ENCODE measurements around the gene ZHX3.

The ZHX3 gene

DNA sequence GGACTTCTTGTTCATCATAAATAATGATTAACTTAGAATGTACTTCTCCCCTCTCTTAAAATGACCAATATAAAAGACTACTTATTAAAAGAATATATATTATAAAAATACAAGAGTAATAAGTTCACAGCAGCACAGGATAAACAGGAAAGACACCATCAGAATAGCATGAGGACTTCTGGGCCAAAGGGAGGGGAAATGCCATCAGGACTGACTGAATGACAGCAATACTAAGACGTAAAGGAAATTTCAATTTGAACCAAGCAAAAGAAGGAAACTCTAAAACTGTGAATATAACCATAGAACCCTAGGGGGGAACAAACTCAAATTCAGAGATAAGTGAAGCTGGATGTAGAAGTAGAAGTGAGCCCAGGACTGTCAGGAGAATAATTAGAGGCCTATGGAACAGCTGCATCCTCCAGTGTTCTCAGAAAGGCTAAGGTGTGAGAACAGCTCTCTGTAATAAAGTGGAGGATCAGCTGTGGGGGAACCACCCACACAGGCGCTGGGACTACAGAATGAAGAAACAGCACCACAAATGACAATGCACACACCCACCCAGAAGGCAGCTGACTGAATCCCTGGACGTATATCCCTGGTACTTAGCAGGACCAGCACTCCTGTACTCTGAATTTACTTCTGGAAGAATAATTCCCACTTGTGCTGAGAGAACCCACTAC lies 37.8 kb downstream of the ZHX3 start:
- DNase-seq (ENCODE audit: low spot score): no peak
- TF ChIP-seq, protein P1, sequence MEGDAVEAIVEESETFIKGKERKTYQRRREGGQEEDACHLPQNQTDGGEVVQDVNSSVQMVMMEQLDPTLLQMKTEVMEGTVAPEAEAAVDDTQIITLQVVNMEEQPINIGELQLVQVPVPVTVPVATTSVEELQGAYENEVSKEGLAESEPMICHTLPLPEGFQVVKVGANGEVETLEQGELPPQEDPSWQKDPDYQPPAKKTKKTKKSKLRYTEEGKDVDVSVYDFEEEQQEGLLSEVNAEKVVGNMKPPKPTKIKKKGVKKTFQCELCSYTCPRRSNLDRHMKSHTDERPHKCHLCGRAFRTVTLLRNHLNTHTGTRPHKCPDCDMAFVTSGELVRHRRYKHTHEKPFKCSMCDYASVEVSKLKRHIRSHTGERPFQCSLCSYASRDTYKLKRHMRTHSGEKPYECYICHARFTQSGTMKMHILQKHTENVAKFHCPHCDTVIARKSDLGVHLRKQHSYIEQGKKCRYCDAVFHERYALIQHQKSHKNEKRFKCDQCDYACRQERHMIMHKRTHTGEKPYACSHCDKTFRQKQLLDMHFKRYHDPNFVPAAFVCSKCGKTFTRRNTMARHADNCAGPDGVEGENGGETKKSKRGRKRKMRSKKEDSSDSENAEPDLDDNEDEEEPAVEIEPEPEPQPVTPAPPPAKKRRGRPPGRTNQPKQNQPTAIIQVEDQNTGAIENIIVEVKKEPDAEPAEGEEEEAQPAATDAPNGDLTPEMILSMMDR (conservative IDR thresholded peaks at IDR 0.05; ENCODE audit: low read depth): no peak
- POLR2A ChIA-PET (ENCODE audit: low non-redundant PET): no interaction called here
- CTCF ChIA-PET: interaction anchor here (0.6 kb wide), 1 partner anchor 108 kb away, joined by 3 read pairs; no protein-coding TSS in a partner anchor
- no peak overlapping the region for H3K27ac ChIP-seq

DNA sequence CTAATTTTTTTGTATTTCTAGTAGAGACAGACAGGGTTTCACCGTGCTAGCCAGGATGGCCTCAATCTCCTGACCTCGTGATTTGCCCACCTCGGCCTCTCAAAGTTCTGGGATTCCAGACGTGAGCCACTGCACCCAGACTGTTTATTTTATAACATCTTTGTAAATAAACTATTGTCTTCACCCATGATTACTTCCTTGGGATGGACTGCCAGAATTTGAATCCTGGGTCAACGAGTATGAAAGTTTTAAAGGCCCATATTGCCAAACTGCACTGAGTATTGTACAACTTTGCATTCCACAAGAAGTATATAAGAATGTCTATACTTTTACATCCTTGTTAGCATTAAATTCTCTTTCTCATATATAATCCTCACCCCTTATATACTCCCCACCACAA lies 38.6 kb downstream of the ZHX3 start:
- no peak overlapping the region for H3K27ac ChIP-seq
- ChIA-PET POLR2A (ENCODE audit: low non-redundant PET) (no interaction called here), CTCF (no interaction called here)
- no peak for DNase-seq (ENCODE audit: low spot score)
- TF ChIP-seq, protein P1 (conservative IDR thresholded peaks at IDR 0.05; ENCODE audit: low read depth): no peak

DNA sequence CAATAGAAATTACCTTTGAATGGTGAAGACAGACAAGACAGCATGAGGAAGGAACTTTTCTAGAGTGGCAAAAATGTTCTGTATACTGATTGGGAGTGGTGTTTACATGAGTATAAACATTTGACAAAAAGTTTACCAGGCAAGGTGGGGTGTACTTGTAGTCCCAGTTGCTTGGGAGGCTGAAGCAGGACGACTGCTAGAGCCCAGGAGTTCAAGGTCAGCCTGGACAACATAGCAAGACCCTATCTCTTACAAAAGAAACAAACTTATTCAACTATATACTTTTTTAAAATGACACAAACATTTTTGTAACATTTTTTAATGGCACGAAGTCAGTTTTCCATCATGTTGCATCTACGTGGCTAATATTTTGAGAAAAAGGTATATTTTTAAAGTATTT lies 40.5 kb downstream of the ZHX3 start:
- DNase-seq (ENCODE audit: low spot score): no peak
- CTCF ChIA-PET: no interaction called here
- POLR2A ChIA-PET (ENCODE audit: low non-redundant PET): no interaction called here
- H3K27ac ChIP-seq: no peak overlapping the region
- TF ChIP-seq, protein P1 (conservative IDR thresholded peaks at IDR 0.05; ENCODE audit: low read depth): no peak

DNA sequence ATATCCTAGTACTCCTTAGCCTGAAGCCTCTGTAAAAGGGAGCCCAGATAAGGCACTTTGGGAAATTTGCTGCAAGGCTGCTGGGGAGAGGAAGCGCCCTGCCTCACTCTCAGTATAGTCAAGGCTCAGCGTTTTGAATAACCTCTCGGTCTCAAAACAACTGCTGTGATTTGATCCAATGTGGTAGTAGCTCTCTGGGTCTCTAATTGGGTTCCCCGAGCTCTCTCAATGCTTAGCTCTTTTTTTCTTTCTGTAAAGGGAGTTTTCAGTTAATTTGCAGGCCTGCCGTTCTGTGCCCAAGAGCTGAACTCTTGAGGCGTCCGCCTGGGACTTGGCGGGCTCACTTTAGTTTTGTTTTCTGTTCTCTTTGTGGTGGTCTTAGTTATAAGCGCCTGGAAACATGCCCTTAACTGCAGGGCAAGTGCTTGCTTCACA lies 41.2 kb downstream of the ZHX3 start:
- ChIA-PET POLR2A (ENCODE audit: low non-redundant PET) (no interaction called here), CTCF (interaction anchor here (0.6 to 1.5 kb wide), 2 partner anchors 26 to 536 kb away, joined by 5 to 7 read pairs; no protein-coding TSS in a partner anchor)
- H3K27ac ChIP-seq: no peak overlapping the region
- no peak for DNase-seq (ENCODE audit: low spot score)
- TF ChIP-seq, protein P1 (conservative IDR thresholded peaks at IDR 0.05; ENCODE audit: low read depth): no peak

DNA sequence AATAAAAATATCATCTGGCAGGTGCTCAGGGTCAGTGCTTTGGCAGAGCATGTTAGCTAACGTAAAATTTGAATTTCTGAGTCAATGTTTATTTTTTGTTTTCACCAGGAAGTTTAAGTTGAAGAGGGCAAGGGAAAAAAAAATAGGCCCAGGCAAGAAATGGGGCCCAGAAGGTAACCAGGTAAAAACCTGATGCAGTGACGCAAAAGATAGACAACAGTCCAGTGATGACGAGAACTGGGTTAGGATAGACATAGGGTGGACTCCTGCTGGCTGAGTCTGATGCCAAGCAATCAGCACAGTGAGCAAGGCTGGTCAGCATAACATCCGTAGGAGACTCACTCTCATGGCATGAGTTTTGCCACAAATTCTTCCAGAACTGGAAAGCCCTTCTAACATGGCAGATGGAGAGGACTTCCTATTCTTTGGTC lies 42.2 kb downstream of the ZHX3 start:
- DNase-seq (ENCODE audit: low spot score): no peak
- ChIA-PET POLR2A (ENCODE audit: low non-redundant PET) (no interaction called here), CTCF (interaction anchor here (0.7 to 1.5 kb wide), 2 partner anchors 10 to 27 kb away, joined by 3 to 7 read pairs; no protein-coding TSS in a partner anchor)
- TF ChIP-seq, protein P1 (conservative IDR thresholded peaks at IDR 0.05; ENCODE audit: low read depth): no peak
- no peak overlapping the region for H3K27ac ChIP-seq

DNA sequence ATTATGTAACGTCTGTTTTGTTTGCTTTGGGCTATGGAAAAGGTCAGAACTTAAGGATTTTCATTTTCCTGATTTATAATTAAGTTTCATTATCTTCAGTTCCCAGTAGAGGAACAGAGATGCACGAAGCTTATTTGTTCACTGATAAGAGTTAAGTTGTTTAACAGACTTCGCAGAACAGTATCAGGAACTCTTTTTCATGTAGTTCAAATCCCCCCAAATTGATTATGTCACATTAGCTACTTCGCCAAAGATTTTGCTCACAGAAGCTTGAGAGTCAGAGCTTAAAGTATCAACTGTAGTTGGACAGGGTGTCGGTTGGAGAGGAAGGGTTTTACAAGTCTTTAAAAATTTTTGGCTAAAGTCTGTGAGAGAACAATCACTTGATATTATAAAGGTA lies 43.4 kb downstream of the ZHX3 start:
- TF ChIP-seq, protein P1 (conservative IDR thresholded peaks at IDR 0.05; ENCODE audit: low read depth): no peak
- H3K27ac ChIP-seq: no peak overlapping the region
- ChIA-PET CTCF (interaction anchor here (0.6 kb wide), 1 partner anchor 308 kb away, joined by 3 read pairs; no protein-coding TSS in a partner anchor), POLR2A (ENCODE audit: low non-redundant PET) (no interaction called here)
- no peak for DNase-seq (ENCODE audit: low spot score)
